HEK293T (cell line): ENCODE data around the gene CCDC34.

Experiments
- PKNOX1 ChIP-seq: fragments of 450-650 bp; IDR thresholded peaks from 2 replicates; pipeline ENCODE4 v1.6.1; 2016
- SP1 ChIP-seq: fragments of 450-650 bp; IDR thresholded peaks from 2 replicates; pipeline ENCODE4 v1.6.1; 2017

DNA sequence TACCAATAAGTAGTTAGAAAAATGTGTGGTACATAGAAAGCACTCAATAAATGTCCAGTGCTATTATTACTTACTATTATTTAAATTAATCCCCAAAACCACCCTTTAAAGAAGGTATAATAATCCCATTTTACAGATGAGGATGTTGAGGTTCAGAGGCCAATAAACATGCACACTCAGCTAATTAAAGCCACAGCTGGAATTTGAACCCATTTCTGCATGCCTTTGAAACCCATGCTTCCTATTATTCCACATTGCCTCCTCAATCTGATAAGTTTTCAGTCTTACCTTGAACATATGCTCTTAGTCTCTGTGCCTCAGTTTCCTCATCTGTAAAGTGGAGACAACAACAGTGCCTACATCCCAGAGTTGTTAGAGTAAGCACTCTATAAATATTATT lies 52.8 kb downstream of the CCDC34 start:
- TF ChIP-seq SP1 = no peak
- no peak for TF ChIP-seq PKNOX1
